ENCODE measurements around the gene LRRC32. TPM values are rescaled to one million over a fixed set of nuclear protein-coding genes. Genes with fewer than 3 reads are reported as not detected.

LRRC32 gene
- total and polyA plus RNA-seq, 2 donors (not counting 1 experiment from before 2014, with no cell fraction given) = 19.2 to 103 TPM

GRCh38 chr11:76653674-76654284, 16.8 kb downstream of the LRRC32 start:
- H3K4me2 ChIP-seq (ENCODE audit: extremely low read depth, insufficient read depth, low read length) = peak overlapping the region; percentile 32
- H3K4me1 ChIP-seq (ENCODE audit: control insufficient read depth, extremely low read depth, insufficient read depth, low read length) = peaks cover 40% of the 10 kb centered on the region
- peak overlapping the region; percentile 37 for H2AFZ ChIP-seq (ENCODE audit: low read length)
- H3K36me3 ChIP-seq (ENCODE audit: control insufficient read depth, insufficient read depth, low read length) = peaks cover 2% of the 10 kb centered on the region
- H3K27me3 ChIP-seq (ENCODE audit: control insufficient read depth, insufficient read depth, low read length) = no peaks in the 10 kb centered on the region
- H3K9me3 ChIP-seq (ENCODE audit: control insufficient read depth, insufficient read depth, low read depth, low read length) = no peaks in the 10 kb centered on the region
- peak overlapping the region; percentile 4 for H3K9ac ChIP-seq (ENCODE audit: insufficient read depth, low read length)
- TF ChIP-seq, protein P1, sequence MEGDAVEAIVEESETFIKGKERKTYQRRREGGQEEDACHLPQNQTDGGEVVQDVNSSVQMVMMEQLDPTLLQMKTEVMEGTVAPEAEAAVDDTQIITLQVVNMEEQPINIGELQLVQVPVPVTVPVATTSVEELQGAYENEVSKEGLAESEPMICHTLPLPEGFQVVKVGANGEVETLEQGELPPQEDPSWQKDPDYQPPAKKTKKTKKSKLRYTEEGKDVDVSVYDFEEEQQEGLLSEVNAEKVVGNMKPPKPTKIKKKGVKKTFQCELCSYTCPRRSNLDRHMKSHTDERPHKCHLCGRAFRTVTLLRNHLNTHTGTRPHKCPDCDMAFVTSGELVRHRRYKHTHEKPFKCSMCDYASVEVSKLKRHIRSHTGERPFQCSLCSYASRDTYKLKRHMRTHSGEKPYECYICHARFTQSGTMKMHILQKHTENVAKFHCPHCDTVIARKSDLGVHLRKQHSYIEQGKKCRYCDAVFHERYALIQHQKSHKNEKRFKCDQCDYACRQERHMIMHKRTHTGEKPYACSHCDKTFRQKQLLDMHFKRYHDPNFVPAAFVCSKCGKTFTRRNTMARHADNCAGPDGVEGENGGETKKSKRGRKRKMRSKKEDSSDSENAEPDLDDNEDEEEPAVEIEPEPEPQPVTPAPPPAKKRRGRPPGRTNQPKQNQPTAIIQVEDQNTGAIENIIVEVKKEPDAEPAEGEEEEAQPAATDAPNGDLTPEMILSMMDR (conservative IDR thresholded peaks at IDR 0.05 in 1 of 2, IDR thresholded peaks at IDR 0.05 in 1 of 2; ENCODE audit: low read depth in 1 of 2, low read length in 2 of 2) = no peak
- no peak for TF ChIP-seq EZH2 (IDR thresholded peaks at IDR 0.05; ENCODE audit: low read length, missing control alignments)
- H3K4me3 ChIP-seq (replicated peaks in 1 of 4; ENCODE audit: control extremely low read depth in 1 of 4, insufficient read depth in 1 of 4, low read depth in 3 of 4, low read length in 4 of 4) = no peak overlapping the region
- H3K27ac ChIP-seq (ENCODE audit: insufficient read depth, low read length) = peak overlapping the region; percentile 76
- H4K20me1 ChIP-seq (ENCODE audit: control insufficient read depth, extremely low read depth, insufficient read depth, low read length) = no peaks in the 10 kb centered on the region
- DNase-seq (ENCODE audit: low read depth in 2 of 2) = peak; percentile 71 to 99
- no peaks in the 10 kb centered on the region for H3K79me2 ChIP-seq (ENCODE audit: control insufficient read depth, insufficient read depth, low read length)

GRCh38 chr11:76653012-76653673, 17.4 kb downstream of the LRRC32 start:
- H3K4me3 ChIP-seq (replicated peaks in 1 of 4; ENCODE audit: control extremely low read depth in 1 of 4, insufficient read depth in 1 of 4, low read depth in 3 of 4, low read length in 4 of 4) = no peak overlapping the region
- peak overlapping the region; percentile 37 for H2AFZ ChIP-seq (ENCODE audit: low read length)
- H3K4me1 ChIP-seq (ENCODE audit: control insufficient read depth, extremely low read depth, insufficient read depth, low read length) = peaks cover 40% of the 10 kb centered on the region
- no peaks in the 10 kb centered on the region for H3K9me3 ChIP-seq (ENCODE audit: control insufficient read depth, insufficient read depth, low read depth, low read length)
- peak overlapping the region; percentile 76 for H3K27ac ChIP-seq (ENCODE audit: insufficient read depth, low read length)
- TF ChIP-seq, protein P1 (conservative IDR thresholded peaks at IDR 0.05 in 1 of 2, IDR thresholded peaks at IDR 0.05 in 1 of 2; ENCODE audit: low read depth in 1 of 2, low read length in 2 of 2) = no peak
- TF ChIP-seq EZH2 (IDR thresholded peaks at IDR 0.05; ENCODE audit: low read length, missing control alignments) = no peak
- H3K36me3 ChIP-seq (ENCODE audit: control insufficient read depth, insufficient read depth, low read length) = peaks cover 2% of the 10 kb centered on the region
- H3K27me3 ChIP-seq (ENCODE audit: control insufficient read depth, insufficient read depth, low read length) = peaks cover 1% of the 10 kb centered on the region
- H3K9ac ChIP-seq (ENCODE audit: insufficient read depth, low read length) = no peak overlapping the region
- H3K79me2 ChIP-seq (ENCODE audit: control insufficient read depth, insufficient read depth, low read length) = no peaks in the 10 kb centered on the region
- H3K4me2 ChIP-seq (ENCODE audit: extremely low read depth, insufficient read depth, low read length) = peak overlapping the region; percentile 32
- DNase-seq (ENCODE audit: low read depth in 2 of 2) = no peak
- no peaks in the 10 kb centered on the region for H4K20me1 ChIP-seq (ENCODE audit: control insufficient read depth, extremely low read depth, insufficient read depth, low read length)

DNA sequence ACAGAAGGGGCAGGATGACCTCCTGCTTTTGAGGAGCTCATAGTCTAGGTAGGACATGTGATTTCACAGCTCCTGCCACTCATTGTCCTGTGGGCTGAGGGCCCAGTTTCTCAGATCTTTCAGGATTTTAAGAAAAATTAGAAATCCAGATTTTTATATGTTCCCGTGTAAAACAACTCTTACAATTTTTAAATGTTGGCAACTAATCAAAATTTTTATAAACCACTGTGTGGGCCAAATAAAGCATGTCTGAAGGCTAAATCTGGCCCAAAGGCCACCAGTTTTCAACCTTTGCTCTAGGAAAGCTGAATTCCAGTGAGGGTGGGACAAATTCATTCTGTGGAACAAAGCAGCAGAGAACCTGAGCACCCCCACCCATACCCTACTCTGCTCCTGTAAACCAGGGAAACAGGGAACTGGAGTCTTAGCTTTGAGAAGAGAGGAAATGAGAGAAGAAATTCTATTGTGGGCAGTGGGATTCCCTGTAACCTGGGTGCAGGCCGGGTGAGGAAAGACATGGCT, 20.6 kb downstream of the LRRC32 start:
- Histone ChIP-seq H3K36me3 (ENCODE audit: control insufficient read depth, insufficient read depth, low read length) (no peaks in the 10 kb centered on the region), H3K9me3 (ENCODE audit: control insufficient read depth, insufficient read depth, low read depth, low read length) (peaks cover 1% of the 10 kb centered on the region), H3K4me2 (ENCODE audit: extremely low read depth, insufficient read depth, low read length) (no peak overlapping the region), H3K9ac (ENCODE audit: insufficient read depth, low read length) (no peak overlapping the region), H3K79me2 (ENCODE audit: control insufficient read depth, insufficient read depth, low read length) (no peaks in the 10 kb centered on the region), H3K27me3 (ENCODE audit: control insufficient read depth, insufficient read depth, low read length) (peaks cover 3% of the 10 kb centered on the region), H3K4me3 (replicated peaks in 1 of 4; ENCODE audit: control extremely low read depth in 1 of 4, insufficient read depth in 1 of 4, low read depth in 3 of 4, low read length in 4 of 4) (no peak overlapping the region), H3K4me1 (ENCODE audit: control insufficient read depth, extremely low read depth, insufficient read depth, low read length) (peaks cover 21% of the 10 kb centered on the region), H2AFZ (ENCODE audit: low read length) (no peak overlapping the region), H3K27ac (ENCODE audit: insufficient read depth, low read length) (no peak overlapping the region), H4K20me1 (ENCODE audit: control insufficient read depth, extremely low read depth, insufficient read depth, low read length) (no peaks in the 10 kb centered on the region)
- TF ChIP-seq EZH2 (IDR thresholded peaks at IDR 0.05; ENCODE audit: low read length, missing control alignments) = no peak
- TF ChIP-seq, protein P1 (conservative IDR thresholded peaks at IDR 0.05 in 1 of 2, IDR thresholded peaks at IDR 0.05 in 1 of 2; ENCODE audit: low read depth in 1 of 2, low read length in 2 of 2) = no peak
- peak in 1 of 2 donors; percentile 27 for DNase-seq (ENCODE audit: low read depth in 2 of 2)
